Nephron progenitor cell (in vitro differentiated cells): Measurements from ENCODE around the gene GRN.

ENCODE experiments used
- DNase-seq: peaks from one replicate; pipeline ENCODE4 v3.0.0; 2021
- H3K27ac Mint-ChIP-seq: 2 replicates; pipeline ENCODE4 v1.8.0; 2021; ENCODE audit warnings: mild to moderate bottlenecking, moderate library complexity, mixed read lengths
- H3K27me3 Mint-ChIP-seq: 2 replicates; pipeline ENCODE4 v1.8.0; 2021; ENCODE audit warnings: mild to moderate bottlenecking, low read depth, mixed read lengths; ENCODE audit not compliant: poor library complexity
- H3K36me3 Mint-ChIP-seq: 2 replicates; pipeline ENCODE4 v1.8.0; 2021; ENCODE audit warnings: low read depth, mixed read lengths
- H3K4me1 Mint-ChIP-seq: 2 replicates; pipeline ENCODE4 v1.8.0; 2021; ENCODE audit warnings: mixed read lengths
- H3K4me3 Mint-ChIP-seq: 2 replicates; pipeline ENCODE4 v1.8.0; 2021; ENCODE audit warnings: mild to moderate bottlenecking, moderate library complexity, mixed read lengths
- H3K9me3 Mint-ChIP-seq: 2 replicates; pipeline ENCODE4 v1.8.0; 2021; ENCODE audit warnings: mild to moderate bottlenecking, moderate library complexity, mixed read lengths
- TF ChIP-seq, protein P1 (sequence below): fragments of 200-600 bp; sonication (generic); IDR thresholded peaks from 2 replicates; pipeline ENCODE4 v1.5.0; 2021; ENCODE audit warnings: antibody characterized with exemption

The GRN gene

DNA sequence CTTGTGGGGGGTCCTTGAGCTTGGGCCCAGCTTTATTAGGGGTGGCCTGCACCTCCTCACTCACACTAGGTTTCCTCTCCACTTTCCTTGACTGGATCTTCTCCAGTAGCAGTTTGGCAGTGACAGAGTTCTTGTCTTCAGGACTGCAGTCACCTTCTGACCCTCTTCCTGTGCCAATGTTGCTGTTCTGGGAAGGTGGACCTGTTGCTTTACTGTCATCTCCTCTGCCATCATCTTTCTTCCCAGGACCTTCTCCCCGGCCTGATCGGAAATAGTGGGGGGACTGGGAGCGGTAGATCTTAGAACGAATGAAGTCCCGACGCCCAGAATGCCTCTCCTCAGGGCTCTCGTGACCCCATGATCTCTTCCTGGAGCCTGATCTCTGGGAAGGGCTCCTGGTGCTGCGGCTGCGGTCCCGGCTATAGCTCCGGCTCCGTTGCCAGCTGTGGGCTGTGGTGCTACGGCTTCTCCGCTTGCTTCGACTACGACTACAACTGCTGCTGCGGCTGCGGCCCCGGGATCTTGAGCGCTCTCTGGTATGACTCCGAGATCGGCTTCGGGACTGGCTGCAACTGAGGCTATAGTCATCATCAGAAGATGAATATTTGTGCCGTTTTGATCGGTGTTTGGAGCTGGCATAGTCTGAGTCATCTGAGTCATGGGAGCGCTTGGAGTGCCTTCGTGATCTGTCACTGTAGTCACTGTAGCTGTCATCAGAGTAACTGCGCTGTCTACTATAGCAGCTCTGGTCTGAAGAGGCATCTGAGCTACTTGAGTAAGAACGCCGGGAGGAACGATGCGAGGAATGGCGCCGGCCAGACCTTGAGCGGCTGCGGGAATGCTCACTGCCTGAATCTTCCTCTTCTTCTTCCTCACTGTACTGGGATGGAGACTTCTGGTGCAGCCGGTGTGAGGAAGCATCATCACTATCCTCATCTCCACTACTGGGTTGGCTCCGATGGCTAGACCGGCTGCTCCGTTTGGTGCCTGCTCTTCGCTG lies 53.9 kb downstream of the GRN start:
- no peak for DNase-seq
- Mint-ChIP-seq H3K27me3 (no peaks in the 10 kb centered on the region), H3K27ac (no peak overlapping the region), H3K4me1 (no peaks in the 10 kb centered on the region), H3K9me3 (no peaks in the 10 kb centered on the region), H3K36me3 (peaks cover 60% of the 10 kb centered on the region), H3K4me3 (no peak overlapping the region)
- TF ChIP-seq, protein P1, sequence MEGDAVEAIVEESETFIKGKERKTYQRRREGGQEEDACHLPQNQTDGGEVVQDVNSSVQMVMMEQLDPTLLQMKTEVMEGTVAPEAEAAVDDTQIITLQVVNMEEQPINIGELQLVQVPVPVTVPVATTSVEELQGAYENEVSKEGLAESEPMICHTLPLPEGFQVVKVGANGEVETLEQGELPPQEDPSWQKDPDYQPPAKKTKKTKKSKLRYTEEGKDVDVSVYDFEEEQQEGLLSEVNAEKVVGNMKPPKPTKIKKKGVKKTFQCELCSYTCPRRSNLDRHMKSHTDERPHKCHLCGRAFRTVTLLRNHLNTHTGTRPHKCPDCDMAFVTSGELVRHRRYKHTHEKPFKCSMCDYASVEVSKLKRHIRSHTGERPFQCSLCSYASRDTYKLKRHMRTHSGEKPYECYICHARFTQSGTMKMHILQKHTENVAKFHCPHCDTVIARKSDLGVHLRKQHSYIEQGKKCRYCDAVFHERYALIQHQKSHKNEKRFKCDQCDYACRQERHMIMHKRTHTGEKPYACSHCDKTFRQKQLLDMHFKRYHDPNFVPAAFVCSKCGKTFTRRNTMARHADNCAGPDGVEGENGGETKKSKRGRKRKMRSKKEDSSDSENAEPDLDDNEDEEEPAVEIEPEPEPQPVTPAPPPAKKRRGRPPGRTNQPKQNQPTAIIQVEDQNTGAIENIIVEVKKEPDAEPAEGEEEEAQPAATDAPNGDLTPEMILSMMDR, result no peak

- DNase-seq, result no peak
- no peaks in the 10 kb centered on the region for H3K4me1 Mint-ChIP-seq
- H3K4me3 Mint-ChIP-seq, result no peak overlapping the region
- H3K27me3 Mint-ChIP-seq, result no peaks in the 10 kb centered on the region
- H3K9me3 Mint-ChIP-seq, result no peaks in the 10 kb centered on the region
- peak overlapping the region; percentile 19 for H3K27ac Mint-ChIP-seq
- TF ChIP-seq, protein P1, result peak; percentile 30
- peaks cover 66% of the 10 kb centered on the region for H3K36me3 Mint-ChIP-seq
Measured at GRCh38 chr17:44400226-44400847, 55.2 kb downstream of the GRN start.
